Heart left ventricle (tissue), 16 donors: ENCODE data around the gene NFYA. TPM values are rescaled to one million over a fixed set of nuclear protein-coding genes. Genes with fewer than 3 reads are reported as not detected.

ENCODE experiments used
- ATAC-seq, 4 donors: fragments of 200-7000 bp; cut with Tn5 transposase; one replicate each; pipeline ENCODE4 v1.9.1; 2020 to 2022; ENCODE audit warnings: moderate library complexity in 4 of 4, mild to moderate bottlenecking in 3 of 4, moderate number of reproducible peaks in 1 of 4
- DNase-seq, 5 donors: peaks; one replicate each; pipeline ENCODE4 v3.0.0-alpha.2; 2020
- H3K27ac ChIP-seq, 12 donors: fragments of 200-600 bp; sonication (generic) in 4 of 12; one replicate each; pipeline versions ENCODE4 v1.5.0 to v1.8.0; 2016 to 2022; ENCODE audit warnings: mild to moderate bottlenecking in 2 of 12
- H3K27me3 ChIP-seq, 9 donors: fragments of 200-600 bp; sonication (generic) in 2 of 9; one replicate each; pipeline versions ENCODE4 v1.5.1 to v1.8.0; 2016 to 2022; ENCODE audit warnings: mild to moderate bottlenecking in 3 of 9
- H3K36me3 ChIP-seq, 9 donors: fragments of 200-600 bp; sonication (generic) in 2 of 9; one replicate each; pipeline versions ENCODE4 v1.5.0 to v1.8.0; 2018 to 2022; ENCODE audit warnings: mild to moderate bottlenecking in 2 of 9
- H3K4me1 ChIP-seq, 12 donors: fragments of 200-600 bp; sonication (generic) in 4 of 12; one replicate each; pipeline versions ENCODE4 v1.5.0 to v1.8.0; 2016 to 2022; ENCODE audit warnings: mild to moderate bottlenecking in 3 of 12
- H3K4me3 ChIP-seq, 12 donors: fragments of 200-600 bp; sonication (generic) in 4 of 12; one replicate each; pipeline versions ENCODE4 v1.5.0 to v1.8.0; 2017 to 2022; ENCODE audit warnings: mild to moderate bottlenecking in 9 of 12, moderate library complexity in 4 of 12
- H3K9me3 ChIP-seq, 12 donors: fragments of 200-600 bp; sonication (generic) in 4 of 12; one replicate each; pipeline versions ENCODE4 v1.5.0 to v1.8.0; 2016 to 2022; ENCODE audit warnings: mild to moderate bottlenecking in 1 of 12
- POLR2A ChIP-seq, 2 donors: fragments of 450-650 bp; IDR thresholded peaks; one replicate each; pipeline ENCODE4 v1.6.1; 2017; ENCODE audit warnings: antibody characterized with exemption in 2 of 2, mild to moderate bottlenecking in 2 of 2, moderate library complexity in 2 of 2
- WGBS, 4 donors: extraction: QIAGEN DNeasy Blood & Tissue Kit in 2 of 4; methylation state at CpG; one replicate each; pipeline versions ENCODE4 v1.1.5 to v1.1.7; 2013 to 2018; 5-methylcytosine and 5-hydroxymethylcytosine counted together
- intact Hi-C, 10 donors: fragments of 100-400 bp; cut with DNase I; formaldehyde crosslinking; loops; one replicate each; pipeline versions ENCODE4 v1.11.1 to v1.14.2; 2022
- polyA plus RNA-seq, 2 donors: library from polyadenylated mRNA; stranded (reverse); fragments of 200-250 nt; gene quantifications; one replicate each; pipeline ENCODE4 v1.2.3, GENCODE V29; 2013
- total RNA-seq, 9 donors: library from RNA; depleted of rRNA in 2 of 9; stranded (reverse); fragments of >200 nt in 2 of 9; fragmentation: NEBNext Ultra II Directional in 3 of 9; extraction: Animal tissue kit (Norgen Biotek cat#: 25700) in 3 of 9; gene quantifications; one replicate each; pipeline versions ENCODE4 v1.1.0 to v1.2.4, GENCODE V29; 2016 to 2023
- TF ChIP-seq, protein P1 (sequence below), 12 donors: fragments of 200-600 bp; sonication (generic) in 4 of 12; IDR thresholded peaks; one replicate each; pipeline versions ENCODE4 v1.5.0 to v1.8.0; 2018 to 2022; ENCODE audit warnings: antibody characterized with exemption in 12 of 12, mild to moderate bottlenecking in 5 of 12
- donor health status: ischemic (EF 13 %, LVEDD 7.1; RV severe dilation, severe dysfunction).
- donor health status: healthy with polysubstance abuse.
- donor health status: DM: no; HTN: yes; CAD: no.
- donor health status: DM: no; HTN: no; CAD: no.
- donor health status: ischemic (EF 25% LVEDD 6.9; RV normal size, moderate dysfunction).
- donor health status: ischemic (EF 25% LVEDD 5.7; RV mildly dilated, moderate dysfunction).
- donor health status: healthy.
- donor health status: DM: yes; HTN: yes; CAD: no.
- donor health status: ischemic (EF 35%, LVEDD 5.7; RV mildly dilated, moderate dysfunction).
- donor health status: nonischemic (EF 11% LVEDD 7.7; RV severe dilation, severe dysfunction).
- donor health status: DM: yes; HTN: yes; CAD: no.
- donor health status: PGD.
- donor health status: ischemic (EF 29% LVEDD 5.4; RV normal size, mild dysfunction).
- donor health status: nonischemic (EF 23%, LVEDD 6.1; RV moderate dilation, normal function).

The NFYA gene
- total and polyA plus RNA-seq, 11 donors = 4.3 to 12.5 (median 9.5) TPM

DNA sequence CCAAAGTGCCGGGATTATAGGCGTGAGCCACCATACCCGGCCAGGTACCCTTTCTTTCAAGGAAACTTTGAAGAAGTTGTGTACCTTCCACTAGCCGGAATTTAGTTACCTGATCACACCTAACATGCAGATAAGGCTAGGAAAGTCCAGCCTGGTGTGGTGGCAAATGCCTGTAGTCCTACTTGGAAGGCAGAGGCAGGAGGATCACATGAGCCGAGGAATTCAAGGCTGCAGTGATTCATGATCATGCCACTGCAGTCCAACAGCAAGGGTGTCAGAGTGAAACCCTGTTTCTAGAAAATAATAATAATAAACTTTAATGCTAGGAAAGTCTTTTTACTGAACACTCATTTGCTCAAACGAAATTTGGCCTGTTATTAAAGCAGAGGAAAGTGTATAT lies 21.0 kb downstream of the NFYA start:
- intact Hi-C loops = loop anchor here in 6 of 10 donors (2.0 to 10.0 kb wide), 4 partner anchors 221 to 229 kb away; no protein-coding TSS in a partner anchor
- WGBS, 4 donors = 90 to 94% (median 93%) methylated on average over 6 of the region's 6 CpGs
- ATAC-seq (peak in 1 of 4 donors; percentile 37), DNase-seq (no peak)
- no peak overlapping the region for H3K4me3 ChIP-seq
- no peaks in the 10 kb centered on the region for H3K9me3 ChIP-seq
- peaks cover 2 to 100% (median 98%) of the 10 kb centered on the region in 9 donors for H3K36me3 ChIP-seq
- H3K27ac ChIP-seq = no peak overlapping the region
- TF ChIP-seq, protein P1, sequence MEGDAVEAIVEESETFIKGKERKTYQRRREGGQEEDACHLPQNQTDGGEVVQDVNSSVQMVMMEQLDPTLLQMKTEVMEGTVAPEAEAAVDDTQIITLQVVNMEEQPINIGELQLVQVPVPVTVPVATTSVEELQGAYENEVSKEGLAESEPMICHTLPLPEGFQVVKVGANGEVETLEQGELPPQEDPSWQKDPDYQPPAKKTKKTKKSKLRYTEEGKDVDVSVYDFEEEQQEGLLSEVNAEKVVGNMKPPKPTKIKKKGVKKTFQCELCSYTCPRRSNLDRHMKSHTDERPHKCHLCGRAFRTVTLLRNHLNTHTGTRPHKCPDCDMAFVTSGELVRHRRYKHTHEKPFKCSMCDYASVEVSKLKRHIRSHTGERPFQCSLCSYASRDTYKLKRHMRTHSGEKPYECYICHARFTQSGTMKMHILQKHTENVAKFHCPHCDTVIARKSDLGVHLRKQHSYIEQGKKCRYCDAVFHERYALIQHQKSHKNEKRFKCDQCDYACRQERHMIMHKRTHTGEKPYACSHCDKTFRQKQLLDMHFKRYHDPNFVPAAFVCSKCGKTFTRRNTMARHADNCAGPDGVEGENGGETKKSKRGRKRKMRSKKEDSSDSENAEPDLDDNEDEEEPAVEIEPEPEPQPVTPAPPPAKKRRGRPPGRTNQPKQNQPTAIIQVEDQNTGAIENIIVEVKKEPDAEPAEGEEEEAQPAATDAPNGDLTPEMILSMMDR (IDR thresholded peaks at IDR 0.05) = no peak
- no peak for TF ChIP-seq POLR2A (IDR thresholded peaks at IDR 0.05)
- H3K4me1 ChIP-seq = peaks cover 0 to 13% (median 6%) of the 10 kb centered on the region in 12 donors
- no peaks in the 10 kb centered on the region for H3K27me3 ChIP-seq

DNA sequence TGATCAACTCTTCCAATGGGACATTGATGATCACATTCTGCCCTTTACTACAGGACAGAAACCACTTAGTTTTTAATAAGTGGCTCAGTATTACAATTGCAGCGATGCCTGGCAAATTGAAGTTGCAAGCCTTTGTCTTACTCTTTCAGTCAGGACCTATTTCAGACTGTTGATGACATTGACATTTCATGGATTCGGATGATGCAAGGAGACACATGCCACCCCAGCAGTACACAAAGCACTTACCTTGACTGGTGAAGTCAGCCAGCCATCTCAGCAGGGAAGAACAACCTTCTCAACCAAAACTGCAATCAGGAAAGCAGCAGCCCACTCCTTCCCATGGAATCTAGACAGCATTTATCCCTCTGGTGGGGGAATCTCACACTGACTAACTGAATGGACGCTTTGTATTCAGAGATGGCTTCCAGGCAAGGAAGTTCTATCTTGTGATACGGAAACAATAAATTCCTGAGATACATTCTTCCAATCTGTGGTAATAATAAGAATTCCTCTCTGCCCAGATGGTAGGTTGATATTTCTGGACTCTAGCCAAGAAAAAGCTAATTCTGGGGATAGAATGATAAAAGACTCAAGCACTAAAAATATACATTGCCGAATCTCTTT lies 24.8 kb downstream of the NFYA start:
- intact Hi-C loops = loop anchor here in 2 of 10 donors (5.0 to 10.0 kb wide), 2 partner anchors 217 to 220 kb away; no protein-coding TSS in a partner anchor
- Histone ChIP-seq H3K4me3 (no peak overlapping the region), H3K4me1 (peaks cover 0 to 19% (median 6%) of the 10 kb centered on the region in 12 donors), H3K27me3 (no peaks in the 10 kb centered on the region), H3K36me3 (peaks cover 2 to 92% (median 84%) of the 10 kb centered on the region in 9 donors), H3K9me3 (no peaks in the 10 kb centered on the region), H3K27ac (peak overlapping the region in 1 of 12 donors; percentile 7)
- 67 to 72% (median 71%) methylated on average over 5 of the region's 5 CpGs for WGBS, 4 donors
- ATAC-seq (no peak), DNase-seq (no peak)
- TF ChIP-seq, protein P1 (IDR thresholded peaks at IDR 0.05) = no peak
- no peak for TF ChIP-seq POLR2A (IDR thresholded peaks at IDR 0.05)

DNA sequence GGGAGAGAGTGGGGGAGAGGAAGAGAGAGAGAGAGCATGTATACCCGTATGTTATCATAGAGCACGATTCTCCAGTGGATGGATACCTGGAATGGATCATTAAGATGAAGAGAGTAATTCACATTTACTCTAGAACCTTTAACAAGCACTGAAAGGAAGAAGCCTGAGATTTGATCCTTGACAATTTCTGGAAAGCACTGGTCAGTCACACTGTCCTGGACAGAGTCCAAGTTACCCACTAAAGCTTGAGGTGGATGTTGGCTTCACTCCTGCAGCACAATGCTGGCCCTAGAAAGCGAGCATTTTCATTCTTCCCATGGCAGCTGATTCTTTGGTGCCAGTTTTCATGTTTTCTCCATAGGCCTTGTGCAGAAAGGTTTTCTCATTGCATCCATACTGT lies 25.6 kb downstream of the NFYA start:
- 30 to 51% (median 39%) methylated on average over 3 of the region's 3 CpGs for WGBS, 4 donors
- H3K27me3 ChIP-seq = no peaks in the 10 kb centered on the region
- peaks cover 0 to 19% (median 6%) of the 10 kb centered on the region in 12 donors for H3K4me1 ChIP-seq
- no peaks in the 10 kb centered on the region for H3K9me3 ChIP-seq
- intact Hi-C loops = loop anchor here in 2 of 10 donors (5.0 to 10.0 kb wide), 2 partner anchors 216 to 219 kb away; no protein-coding TSS in a partner anchor
- DNase-seq (no peak), ATAC-seq (peak in 1 of 4 donors; percentile 29)
- peaks cover 0 to 84% (median 76%) of the 10 kb centered on the region in 9 donors for H3K36me3 ChIP-seq
- H3K4me3 ChIP-seq = no peak overlapping the region
- TF ChIP-seq, protein P1 (IDR thresholded peaks at IDR 0.05) = no peak
- TF ChIP-seq POLR2A (IDR thresholded peaks at IDR 0.05) = no peak
- peak overlapping the region in 1 of 12 donors; percentile 7 for H3K27ac ChIP-seq

DNA sequence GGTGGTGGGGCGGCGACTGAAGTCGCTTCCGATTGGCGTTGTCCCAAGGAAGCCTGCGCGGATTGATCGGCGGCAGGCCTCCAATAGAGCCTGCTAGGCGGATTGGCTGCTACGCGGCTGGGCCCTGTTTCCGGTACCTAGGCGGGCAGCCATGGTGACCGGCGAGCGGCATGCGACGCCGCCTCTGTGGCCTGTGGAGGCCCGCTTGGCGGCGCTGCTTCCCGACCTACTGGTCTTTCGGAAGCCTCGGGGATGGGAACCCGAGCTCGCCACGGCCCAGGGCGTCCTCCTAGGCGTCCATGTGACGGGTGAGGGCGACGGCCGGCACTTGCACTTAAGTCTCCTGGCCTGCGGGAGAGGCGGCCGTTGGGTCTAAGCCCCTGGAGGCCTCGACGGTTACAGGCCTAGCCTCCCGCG lies 28.1 kb downstream of the NFYA start:
- Histone ChIP-seq H3K27ac (no peak overlapping the region), H3K9me3 (no peaks in the 10 kb centered on the region), H3K4me3 (no peak overlapping the region), H3K4me1 (peaks cover 0 to 19% (median 6%) of the 10 kb centered on the region in 12 donors), H3K27me3 (no peaks in the 10 kb centered on the region), H3K36me3 (peaks cover 0 to 59% (median 51%) of the 10 kb centered on the region in 9 donors)
- DNase-seq = peak in 3 of 5 donors; percentile 7 to 51 (median 24)
- 67 to 84% (median 77%) methylated on average over 19 to 42 of the region's 42 CpGs for WGBS, 4 donors
- intact Hi-C loops = no loop called here
- TF ChIP-seq, protein P1 (IDR thresholded peaks at IDR 0.05) = peak in 1 of 12 donors; percentile 12
- no peak for TF ChIP-seq POLR2A (IDR thresholded peaks at IDR 0.05)
- ATAC-seq = peak in 1 of 4 donors; percentile 76
